ENCODE measurements around the gene TRAM2.

DNA sequence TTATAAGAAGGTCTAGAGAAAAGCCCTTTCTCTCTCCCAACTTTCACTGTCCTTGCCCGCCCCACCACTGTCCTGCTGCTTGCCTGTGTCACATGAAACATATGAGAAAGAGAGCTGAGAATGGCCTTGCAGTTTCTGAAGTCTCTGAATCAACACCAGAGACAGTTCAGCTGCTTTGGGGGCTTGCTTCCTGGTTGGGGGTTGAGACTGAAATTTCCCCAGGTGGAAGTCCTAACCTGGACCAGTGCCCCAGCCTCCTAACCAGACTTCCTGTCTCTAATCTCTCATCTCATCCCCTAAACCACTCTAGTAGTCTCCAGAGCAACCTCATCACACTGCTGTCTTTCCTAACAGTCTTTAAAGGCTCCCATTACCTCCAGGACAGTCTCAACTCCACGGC lies 10.7 kb downstream of the TRAM2 start:
- TF ChIP-seq POLR2A (IDR thresholded peaks at IDR 0.05): no peak
- TF ChIP-seq, protein P1, sequence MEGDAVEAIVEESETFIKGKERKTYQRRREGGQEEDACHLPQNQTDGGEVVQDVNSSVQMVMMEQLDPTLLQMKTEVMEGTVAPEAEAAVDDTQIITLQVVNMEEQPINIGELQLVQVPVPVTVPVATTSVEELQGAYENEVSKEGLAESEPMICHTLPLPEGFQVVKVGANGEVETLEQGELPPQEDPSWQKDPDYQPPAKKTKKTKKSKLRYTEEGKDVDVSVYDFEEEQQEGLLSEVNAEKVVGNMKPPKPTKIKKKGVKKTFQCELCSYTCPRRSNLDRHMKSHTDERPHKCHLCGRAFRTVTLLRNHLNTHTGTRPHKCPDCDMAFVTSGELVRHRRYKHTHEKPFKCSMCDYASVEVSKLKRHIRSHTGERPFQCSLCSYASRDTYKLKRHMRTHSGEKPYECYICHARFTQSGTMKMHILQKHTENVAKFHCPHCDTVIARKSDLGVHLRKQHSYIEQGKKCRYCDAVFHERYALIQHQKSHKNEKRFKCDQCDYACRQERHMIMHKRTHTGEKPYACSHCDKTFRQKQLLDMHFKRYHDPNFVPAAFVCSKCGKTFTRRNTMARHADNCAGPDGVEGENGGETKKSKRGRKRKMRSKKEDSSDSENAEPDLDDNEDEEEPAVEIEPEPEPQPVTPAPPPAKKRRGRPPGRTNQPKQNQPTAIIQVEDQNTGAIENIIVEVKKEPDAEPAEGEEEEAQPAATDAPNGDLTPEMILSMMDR (IDR thresholded peaks at IDR 0.05): no peak

Measured in testis (tissue), 2 donors.